Measurements from ENCODE around the gene GP9. TPM values are rescaled to one million over a fixed set of nuclear protein-coding genes. Genes with fewer than 3 reads are reported as not detected.

GP9 gene
- total RNA-seq, 1 experiment from 2014 or later = not detected

GRCh38 chr3:129018271-129018670 is 42.3 kb upstream of the GP9 start:
- Histone ChIP-seq H3K56ac (ENCODE audit: insufficient read length, low read depth, low read length) (no peak overlapping the region), H2BK20ac (ENCODE audit: low read depth, low read length, poor library complexity, severe bottlenecking) (no peak overlapping the region), H4K8ac (replicated peaks; ENCODE audit: insufficient read length, low read depth, low read length) (no peak overlapping the region), H2BK120ac (ENCODE audit: low read depth, low read length, poor library complexity, severe bottlenecking) (no peak overlapping the region), H3K79me1 (ENCODE audit: insufficient read depth, low read depth, low read length, poor library complexity, severe bottlenecking) (no peaks in the 10 kb centered on the region), H3K4me1 (ENCODE audit: insufficient read depth, low read length) (no peaks in the 10 kb centered on the region), H3K9me3 (ENCODE audit: control insufficient read depth, low read depth, low read length) (no peaks in the 10 kb centered on the region), H3K27ac (ENCODE audit: insufficient read length, low read depth, low read length) (no peak overlapping the region), H2BK5ac (ENCODE audit: insufficient read length, low read length) (no peak overlapping the region), H3K23ac (ENCODE audit: insufficient read length, low read depth, low read length) (no peak overlapping the region), H2AFZ (ENCODE audit: low read length) (no peak overlapping the region), H4K91ac (ENCODE audit: insufficient read length, low read depth, low read length) (no peak overlapping the region), H3K4ac (ENCODE audit: low read depth, low read length) (no peak overlapping the region), H3T11ph (ENCODE audit: low read length) (no peak overlapping the region), H2AK5ac (ENCODE audit: insufficient read length, low read length) (no peak overlapping the region), H2BK12ac (ENCODE audit: insufficient read length, low read depth, low read length) (no peak overlapping the region), H3K27me3 (ENCODE audit: insufficient read depth, low read length) (no peaks in the 10 kb centered on the region), H3K9ac (ENCODE audit: extremely low read depth, insufficient read length, low read length) (no peak overlapping the region), H2BK15ac (ENCODE audit: low read depth, low read length) (no peak overlapping the region), H3K4me2 (ENCODE audit: insufficient read depth, insufficient read length, low read length) (no peak overlapping the region), H3K18ac (ENCODE audit: insufficient read length, low read depth, low read length) (no peak overlapping the region), H3K14ac (ENCODE audit: insufficient read depth, low read length) (no peak overlapping the region), H4K5ac (ENCODE audit: insufficient read length, low read depth, low read length) (no peak overlapping the region), H3K79me2 (ENCODE audit: insufficient read depth, low read length) (no peaks in the 10 kb centered on the region), H3K23me2 (ENCODE audit: insufficient read length, low read depth, low read length, poor library complexity, severe bottlenecking) (no peaks in the 10 kb centered on the region), H4K20me1 (ENCODE audit: control insufficient read depth, insufficient read depth, insufficient read length) (no peaks in the 10 kb centered on the region)
- no peak for TF ChIP-seq CTCF (conservative IDR thresholded peaks at IDR 0.05)
- no peak overlapping the region for H3K27ac Mint-ChIP-seq
- H3K27me3 Mint-ChIP-seq (ENCODE audit: low read depth) = peaks cover 19% of the 10 kb centered on the region
- H3K4me3 Mint-ChIP-seq = no peak overlapping the region
- peaks cover 2 to 15% of the 10 kb centered on the region in 2 experiments for H3K4me1 Mint-ChIP-seq
- DNase-seq = no peak
- WGBS (ENCODE audit: extremely low coverage, insufficient read length, low lambda C conversion rate) = no CpG with 5 or more reads among the region's 2 CpGs
- H3K9me3 Mint-ChIP-seq = no peaks in the 10 kb centered on the region
- H3K36me3 Mint-ChIP-seq (ENCODE audit: insufficient read depth in 1 of 3, low read depth in 3 of 3) = no peaks in the 10 kb centered on the region

All from H9 (cell line).